Neural cell (in vitro differentiated cells): ENCODE measurements around the gene EPHA1.

Experiments used
- CTCF ChIP-seq: fragments of 450-650 bp; IDR thresholded peaks from 2 replicates; pipeline ENCODE4 v1.5.1; 2014; ENCODE audit warnings: antibody characterized with exemption, mild to moderate bottlenecking, moderate library complexity; ENCODE audit not compliant: poor library complexity, severe bottlenecking
- POLR2AphosphoS5 ChIP-seq: IDR thresholded peaks from 2 replicates; pipeline ENCODE4 v1.6.1; 2012
- REST ChIP-seq: IDR thresholded peaks from 2 replicates; pipeline ENCODE4 v1.6.1; 2012; ENCODE audit warnings: borderline replicate concordance
- TAF1 ChIP-seq: IDR thresholded peaks from 2 replicates; pipeline ENCODE4 v1.6.1; 2012; ENCODE audit warnings: low read depth

GRCh38 chr7:143375298-143376034 is 33.2 kb downstream of the EPHA1 start:
- TF ChIP-seq POLR2AphosphoS5 (no peak), REST (no peak), CTCF (no peak), TAF1 (no peak)
